DND-41 (cell line): Measurements from ENCODE around the gene NKD1.

ENCODE experiments used
- ATAC-seq: fragments of 200-7000 bp; cut with Tn5 transposase; 3 replicates; pipeline ENCODE4 v1.9.1; 2021; ENCODE audit warnings: low read depth; ENCODE audit not compliant: insufficient read depth
- DNase-seq: peaks from one replicate; pipeline ENCODE4 v3.0.0-alpha.2; 2020
- H2AFZ ChIP-seq: 2 replicates; pipeline ENCODE4 v1.6.0; 2012; ENCODE audit warnings: low read depth, low read length
- H3K27ac ChIP-seq: 2 replicates; pipeline ENCODE4 v1.5.1; 2012; ENCODE audit warnings: low read length, inconsistent platforms
- H3K27me3 ChIP-seq: fragments of 200-600 bp; sonication (generic); 2 replicates; pipeline ENCODE4 v1.6.0; 2012; ENCODE audit warnings: low read length, mild to moderate bottlenecking, inconsistent platforms; ENCODE audit not compliant: insufficient read depth, poor library complexity
- H3K36me3 ChIP-seq: 2 replicates; pipeline ENCODE4 v1.5.1; 2012; ENCODE audit warnings: low read length, inconsistent platforms; ENCODE audit not compliant: insufficient read depth
- H3K4me1 ChIP-seq: 2 replicates; pipeline ENCODE4 v1.5.1; 2012; ENCODE audit warnings: mild to moderate bottlenecking, low read length; ENCODE audit not compliant: insufficient read depth
- H3K4me2 ChIP-seq: 2 replicates; pipeline ENCODE4 v1.6.0; 2012; ENCODE audit warnings: mild to moderate bottlenecking, moderate library complexity, low read length, inconsistent platforms; ENCODE audit not compliant: insufficient read depth
- H3K4me3 ChIP-seq, 2 experiments: fragments of 200-600 bp in 1 of 2; shearing (Covaris generic) in 1 of 2; 2 replicates each; pipeline ENCODE4 v1.5.1; 2012 to 2016; ENCODE audit warnings: inconsistent platforms in 2 of 2, low read length in 2 of 2, mild to moderate bottlenecking in 2 of 2, low read depth in 1 of 2, moderate library complexity in 1 of 2
- H3K79me2 ChIP-seq: 2 replicates; pipeline ENCODE4 v1.6.0; 2012; ENCODE audit warnings: low read length, inconsistent platforms; ENCODE audit not compliant: insufficient read depth
- H3K9ac ChIP-seq: 2 replicates; pipeline ENCODE4 v1.6.0; 2012; ENCODE audit warnings: low read depth, mild to moderate bottlenecking, inconsistent platforms, low read length, moderate library complexity
- H3K9me3 ChIP-seq: 2 replicates; pipeline ENCODE4 v1.5.1; 2012; ENCODE audit warnings: low read length, moderate library complexity, mild to moderate bottlenecking, inconsistent platforms; ENCODE audit not compliant: insufficient read depth, severe bottlenecking
- H4K20me1 ChIP-seq: 2 replicates; pipeline ENCODE4 v1.6.0; 2012; ENCODE audit warnings: low read length; ENCODE audit not compliant: insufficient read depth
- CTCF ChIP-seq: IDR thresholded peaks from 2 replicates; pipeline ENCODE4 v1.5.1; 2012; ENCODE audit warnings: borderline replicate concordance, low read length, moderate library complexity, mild to moderate bottlenecking; ENCODE audit not compliant: poor library complexity, severe bottlenecking; ENCODE audit errors: extremely low read depth
- EZH2 ChIP-seq: IDR thresholded peaks from 3 replicates; pipeline ENCODE4 v1.6.1; 2012; ENCODE audit warnings: borderline replicate concordance, low read depth, mild to moderate bottlenecking, moderate library complexity, low read length, inconsistent platforms; ENCODE audit not compliant: severe bottlenecking

Gene NKD1

GRCh38 chr16:50674831-50675230 lies 126.6 kb downstream of the NKD1 start:
- TF ChIP-seq EZH2: no peak
- no peak overlapping the region for H3K4me3 ChIP-seq
- H3K27ac ChIP-seq: no peak overlapping the region
- no peaks in the 10 kb centered on the region for H3K27me3 ChIP-seq
- no peak for DNase-seq
- peaks cover 23% of the 10 kb centered on the region for H3K9me3 ChIP-seq
- H3K4me2 ChIP-seq: no peak overlapping the region
- H3K79me2 ChIP-seq: peaks cover 5% of the 10 kb centered on the region
- no peak overlapping the region for H3K9ac ChIP-seq
- ATAC-seq: no peak
- H3K36me3 ChIP-seq: peaks cover 73% of the 10 kb centered on the region
- H2AFZ ChIP-seq: no peak overlapping the region
- peaks cover 7% of the 10 kb centered on the region for H3K4me1 ChIP-seq
- no peaks in the 10 kb centered on the region for H4K20me1 ChIP-seq

GRCh38 chr16:50675686-50676610 lies 127.8 kb downstream of the NKD1 start:
- H3K4me1 ChIP-seq: peaks cover 17% of the 10 kb centered on the region
- ATAC-seq: no peak
- H3K36me3 ChIP-seq: peaks cover 73% of the 10 kb centered on the region
- H3K27me3 ChIP-seq: no peaks in the 10 kb centered on the region
- no peak overlapping the region for H3K9ac ChIP-seq
- no peak overlapping the region for H3K4me3 ChIP-seq
- H3K27ac ChIP-seq: no peak overlapping the region
- no peak overlapping the region for H3K4me2 ChIP-seq
- TF ChIP-seq EZH2: no peak
- no peak for TF ChIP-seq CTCF
- H2AFZ ChIP-seq: no peak overlapping the region
- no peaks in the 10 kb centered on the region for H4K20me1 ChIP-seq
- H3K9me3 ChIP-seq: peaks cover 23% of the 10 kb centered on the region
- DNase-seq: no peak
- peaks cover 17% of the 10 kb centered on the region for H3K79me2 ChIP-seq

GRCh38 chr16:50676684-50677225 lies 128.6 kb downstream of the NKD1 start:
- Histone ChIP-seq H2AFZ (no peak overlapping the region), H3K27me3 (no peaks in the 10 kb centered on the region), H3K79me2 (peaks cover 18% of the 10 kb centered on the region), H3K9me3 (peaks cover 21% of the 10 kb centered on the region), H3K4me1 (peaks cover 24% of the 10 kb centered on the region), H3K4me2 (no peak overlapping the region), H3K36me3 (peaks cover 68% of the 10 kb centered on the region), H3K9ac (no peak overlapping the region), H3K27ac (no peak overlapping the region), H4K20me1 (no peaks in the 10 kb centered on the region), H3K4me3 (no peak overlapping the region)
- ATAC-seq (no peak), DNase-seq (no peak)
- no peak for TF ChIP-seq CTCF
- TF ChIP-seq EZH2: no peak

- Histone ChIP-seq H4K20me1 (no peaks in the 10 kb centered on the region), H3K27ac (no peak overlapping the region), H2AFZ (no peak overlapping the region), H3K4me1 (peaks cover 26% of the 10 kb centered on the region), H3K27me3 (no peaks in the 10 kb centered on the region), H3K4me3 (no peak overlapping the region), H3K9ac (no peak overlapping the region), H3K9me3 (peaks cover 15% of the 10 kb centered on the region), H3K4me2 (no peak overlapping the region), H3K79me2 (peaks cover 18% of the 10 kb centered on the region), H3K36me3 (peaks cover 62% of the 10 kb centered on the region)
- ATAC-seq (no peak), DNase-seq (no peak)
- no peak for TF ChIP-seq EZH2
- peak; percentile 50 for TF ChIP-seq CTCF
These were observed 129.2 kb downstream of the NKD1 start for GRCh38 chr16:50677351-50677750.
